Muscle of leg (tissue), 16 donors: ENCODE measurements around the gene SNIP1. TPM values are rescaled to one million over a fixed set of nuclear protein-coding genes. Genes with fewer than 3 reads are reported as not detected.
A peak's percentile ranks its signal among the peaks of the same experiment; 100 is the strongest.

ENCODE experiments used
- DNase-seq: peaks from one replicate; pipeline ENCODE4 v3.0.0; 2013
- H3K27ac ChIP-seq: one replicate; pipeline ENCODE4 v1.5.1; 2013; ENCODE audit warnings: mild to moderate bottlenecking, low read length, control low read depth
- H3K27me3 ChIP-seq: one replicate; pipeline ENCODE4 v1.6.1; 2013; ENCODE audit warnings: low read length; ENCODE audit not compliant: control insufficient read depth, insufficient read depth
- H3K36me3 ChIP-seq: one replicate; pipeline ENCODE4 v1.6.1; 2013; ENCODE audit warnings: low read length; ENCODE audit not compliant: control insufficient read depth, insufficient read depth
- H3K4me1 ChIP-seq: one replicate; pipeline ENCODE4 v1.6.1; 2013; ENCODE audit warnings: low read length; ENCODE audit not compliant: control insufficient read depth, insufficient read depth
- H3K4me3 ChIP-seq: one replicate; pipeline ENCODE4 v1.5.1; 2013; ENCODE audit warnings: low read length, control low read depth
- H3K9me3 ChIP-seq: replicated peaks from 2 replicates; pipeline ENCODE4 v1.6.1; 2013; ENCODE audit warnings: low read depth, low read length; ENCODE audit not compliant: control insufficient read depth
- WGBS: methylation state at CpG from one replicate; pipeline ENCODE4 v1.1.5; 2013; ENCODE audit warnings: missing lambda C conversion rate; ENCODE audit not compliant: insufficient coverage; 5-methylcytosine and 5-hydroxymethylcytosine counted together
- long read RNA-seq, 11 donors: transcript quantifications; one replicate each; lab custom pipeline, GENCODE V29; 2026
- polyA plus RNA-seq, 8 donors: library from polyadenylated mRNA; unstranded; fragments of 120-200 nt; gene quantifications; one replicate each; pipeline versions ENCODE4 v1.2.1 to v1.2.3, GENCODE V29; 2013; ENCODE audit warnings: inconsistent platforms in 1 of 8, low replicate concordance in 1 of 8; ENCODE audit not compliant: insufficient read length in 8 of 8, insufficient read depth in 1 of 8
- total RNA-seq: library from RNA; stranded (reverse); fragments of 120-200 nt; gene quantifications from one replicate; pipeline ENCODE4 v1.2.4, GENCODE V29; 2013

Gene SNIP1
- total RNA-seq: 7.2 TPM
- 10 to 100 TPM in 1 of 8 donors, 1 to 10 TPM in 7; 7.9 to 11.0 (median 9.2) TPM for polyA plus RNA-seq
- long read RNA-seq, donor 1, full-length matches to known transcripts: 1 of 1 reads
- long read RNA-seq, donor 1, partial matches to known transcripts: 0 of 1 reads
- long read RNA-seq, donor 1, other reads (novel, unspliced or antisense): 0 of 1 reads
- long read RNA-seq, donor 2, full-length matches to known transcripts: 1 of 1 reads
- long read RNA-seq, donor 2, partial matches to known transcripts: 0 of 1 reads
- long read RNA-seq, donor 2, other reads (novel, unspliced or antisense): 0 of 1 reads
- long read RNA-seq, donor 3: 0 reads
- long read RNA-seq, donor 4, full-length matches to known transcripts: 2 of 2 reads
- long read RNA-seq, donor 4, partial matches to known transcripts: 0 of 2 reads
- long read RNA-seq, donor 4, other reads (novel, unspliced or antisense): 0 of 2 reads
- long read RNA-seq, donor 5, full-length matches to known transcripts: 7 of 7 reads
- long read RNA-seq, donor 5, partial matches to known transcripts: 0 of 7 reads
- long read RNA-seq, donor 5, other reads (novel, unspliced or antisense): 0 of 7 reads
- long read RNA-seq, donor 6, full-length matches to known transcripts: 4 of 4 reads
- long read RNA-seq, donor 6, partial matches to known transcripts: 0 of 4 reads
- long read RNA-seq, donor 6, other reads (novel, unspliced or antisense): 0 of 4 reads
- long read RNA-seq, donor 7, full-length matches to known transcripts: 5 of 5 reads
- long read RNA-seq, donor 7, partial matches to known transcripts: 0 of 5 reads
- long read RNA-seq, donor 7, other reads (novel, unspliced or antisense): 0 of 5 reads
- long read RNA-seq, donor 8, full-length matches to known transcripts: 4 of 4 reads
- long read RNA-seq, donor 8, partial matches to known transcripts: 0 of 4 reads
- long read RNA-seq, donor 8, other reads (novel, unspliced or antisense): 0 of 4 reads
- long read RNA-seq, donor 9, full-length matches to known transcripts: 2 of 2 reads
- long read RNA-seq, donor 9, partial matches to known transcripts: 0 of 2 reads
- long read RNA-seq, donor 9, other reads (novel, unspliced or antisense): 0 of 2 reads
- long read RNA-seq, donor 10, full-length matches to known transcripts: 6 of 6 reads
- long read RNA-seq, donor 10, partial matches to known transcripts: 0 of 6 reads
- long read RNA-seq, donor 10, other reads (novel, unspliced or antisense): 0 of 6 reads
- long read RNA-seq, donor 11, partial matches to known transcripts: 0 of 2 reads
- long read RNA-seq, donor 11, other reads (novel, unspliced or antisense): 0 of 2 reads

GRCh38 chr1:37553927-37554808 is at the start of gene SNIP1:
Gene SNIP1, minus strand, starts transcription at chr1:37554293. Its CDS starts 64 bp downstream, at chr1:37554229.
- H3K27me3 ChIP-seq: no peaks in the 10 kb centered on the region
- peak within 1 kb of the TSS; percentile 97 for H3K4me3 ChIP-seq
- 10% methylated on average over 51 of the region's 54 CpGs for WGBS
- peaks cover 28% of the 10 kb centered on the region for H3K4me1 ChIP-seq
- no peaks in the 10 kb centered on the region for H3K9me3 ChIP-seq
- H3K27ac ChIP-seq: peak within 1 kb of the TSS; percentile 86
- H3K36me3 ChIP-seq: peaks cover 5% of the 10 kb centered on the region
- DNase-seq: peak; percentile 98

- Histone ChIP-seq H3K4me1 (no peaks in the 10 kb centered on the region), H3K27ac (no peak overlapping the region), H3K4me3 (no peak overlapping the region), H3K9me3 (no peaks in the 10 kb centered on the region), H3K27me3 (peaks cover 16% of the 10 kb centered on the region), H3K36me3 (no peaks in the 10 kb centered on the region)
- 23% methylated on average over 6 of the region's 8 CpGs for WGBS
- DNase-seq: peak; percentile 29
Measured at GRCh38 chr1:37602750-37603694, 48.9 kb upstream of the SNIP1 start.

GRCh38 chr1:37601441-37601840 is 47.3 kb upstream of the SNIP1 start:
- no peak overlapping the region for H3K4me3 ChIP-seq

GRCh38 chr1:37599940-37600339 is 45.8 kb upstream of the SNIP1 start:
- DNase-seq: no peak
- Histone ChIP-seq H3K4me1 (peaks cover 3% of the 10 kb centered on the region), H3K9me3 (no peaks in the 10 kb centered on the region), H3K4me3 (no peak overlapping the region), H3K27me3 (peaks cover 4% of the 10 kb centered on the region), H3K27ac (no peak overlapping the region), H3K36me3 (no peaks in the 10 kb centered on the region)
- 34% methylated on average over 3 of the region's 5 CpGs for WGBS

More at GRCh38 chr1:37601441-37601840, 47.3 kb upstream of the SNIP1 start:
- no peaks in the 10 kb centered on the region for H3K36me3 ChIP-seq
- H3K9me3 ChIP-seq: no peaks in the 10 kb centered on the region
- H3K27me3 ChIP-seq: peaks cover 11% of the 10 kb centered on the region
- DNase-seq: no peak
- no peak overlapping the region for H3K27ac ChIP-seq
- H3K4me1 ChIP-seq: no peaks in the 10 kb centered on the region

GRCh38 chr1:37596182-37596667 is 42.1 kb upstream of the SNIP1 start:
- no peak for DNase-seq
- WGBS: no CpG with 5 or more reads among the region's 3 CpGs
- peaks cover 18% of the 10 kb centered on the region for H3K36me3 ChIP-seq
- H3K9me3 ChIP-seq: no peaks in the 10 kb centered on the region
- H3K4me1 ChIP-seq: peaks cover 13% of the 10 kb centered on the region
- H3K27ac ChIP-seq: peak overlapping the region; percentile 84
- H3K27me3 ChIP-seq: no peaks in the 10 kb centered on the region
- H3K4me3 ChIP-seq: peak overlapping the region; percentile 98

- DNase-seq: peak; percentile 99
- Histone ChIP-seq H3K4me1 (peaks cover 13% of the 10 kb centered on the region), H3K36me3 (peaks cover 24% of the 10 kb centered on the region), H3K9me3 (no peaks in the 10 kb centered on the region), H3K4me3 (peak within 1 kb of the TSS; percentile 98), H3K27ac (peak within 1 kb of the TSS; percentile 90), H3K27me3 (no peaks in the 10 kb centered on the region)
- under 1% methylated on average over 49 of the region's 51 CpGs for WGBS
Measured at GRCh38 chr1:37595440-37596181, 41.5 kb upstream of the SNIP1 start, which contains the start of gene GNL2. Gene GNL2, minus strand, starts transcription at chr1:37595937. Its CDS starts 115 bp downstream, at chr1:37595822.

- peaks cover 13% of the 10 kb centered on the region for H3K4me1 ChIP-seq
- 100% methylated on average over 1 of the region's 6 CpGs for WGBS
- H3K36me3 ChIP-seq: peaks cover 30% of the 10 kb centered on the region
- H3K27ac ChIP-seq: no peak overlapping the region
- H3K27me3 ChIP-seq: no peaks in the 10 kb centered on the region
- H3K9me3 ChIP-seq: no peaks in the 10 kb centered on the region
- DNase-seq: no peak
- H3K4me3 ChIP-seq: no peak overlapping the region
Measured at GRCh38 chr1:37593726-37594125, 39.6 kb upstream of the SNIP1 start.

GRCh38 chr1:37588939-37589338 is 34.8 kb upstream of the SNIP1 start:
- H3K27ac ChIP-seq: no peak overlapping the region
- peaks cover 46% of the 10 kb centered on the region for H3K36me3 ChIP-seq
- WGBS: no CpG with 5 or more reads among the region's 2 CpGs
- no peaks in the 10 kb centered on the region for H3K27me3 ChIP-seq
- peaks cover under 1% of the 10 kb centered on the region for H3K4me1 ChIP-seq
- no peak overlapping the region for H3K4me3 ChIP-seq
- H3K9me3 ChIP-seq: no peaks in the 10 kb centered on the region
- no peak for DNase-seq
